ENCODE measurements around the gene GFM1.

- no peak for TF ChIP-seq JUN (CRISPR knock-in tag; IDR thresholded peaks at IDR 0.05)
- TF ChIP-seq FOXP1 (CRISPR knock-in tag; IDR thresholded peaks at IDR 0.05; ENCODE audit: borderline replicate concordance), result no peak
- no peak for TF ChIP-seq ZNF138 (CRISPR knock-in tag; conservative IDR thresholded peaks at IDR 0.05)
- no peak for TF ChIP-seq SP1 (CRISPR knock-in tag; conservative IDR thresholded peaks at IDR 0.05)
- no peak for TF ChIP-seq ZNF232 (CRISPR knock-in tag; IDR thresholded peaks at IDR 0.05)
- TF ChIP-seq, protein P1, sequence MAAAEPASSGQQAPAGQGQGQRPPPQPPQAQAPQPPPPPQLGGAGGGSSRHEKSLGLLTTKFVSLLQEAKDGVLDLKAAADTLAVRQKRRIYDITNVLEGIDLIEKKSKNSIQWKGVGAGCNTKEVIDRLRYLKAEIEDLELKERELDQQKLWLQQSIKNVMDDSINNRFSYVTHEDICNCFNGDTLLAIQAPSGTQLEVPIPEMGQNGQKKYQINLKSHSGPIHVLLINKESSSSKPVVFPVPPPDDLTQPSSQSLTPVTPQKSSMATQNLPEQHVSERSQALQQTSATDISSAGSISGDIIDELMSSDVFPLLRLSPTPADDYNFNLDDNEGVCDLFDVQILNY (CRISPR knock-in tag; IDR thresholded peaks at IDR 0.05), result no peak
- TF ChIP-seq ATF2 (CRISPR knock-in tag; IDR thresholded peaks at IDR 0.05; ENCODE audit: borderline replicate concordance, low read depth), result no peak
These were observed 57.2 kb downstream of the GFM1 start for GRCh38 chr3:158701420-158702065.
